GM19455 (cell line): ENCODE measurements around the gene SHOX.
"Not testable (repeated sequence)": the region's sequence is repeated elsewhere in the genome, so short reads cannot be mapped to it uniquely, and the experiment has no call there.

Experiments
- ATAC-seq: cut with Tn5 transposase; IDR thresholded peaks from one replicate; pipeline ENCODE4 v1.9.1; 2021; ENCODE audit not compliant: unreplicated experiment

Gene SHOX

GRCh38 chrX:636981-637659, 6.5 kb downstream of the SHOX start:
- ATAC-seq = no peak

GRCh38 chrX:637660-638481, 7.3 kb downstream of the SHOX start:
- no peak for ATAC-seq

GRCh38 chrX:638482-639131, 8.0 kb downstream of the SHOX start:
- ATAC-seq = no peak

- ATAC-seq = no peak
Measured at GRCh38 chrX:639151-639550, 8.6 kb downstream of the SHOX start.

GRCh38 chrX:640641-641040, 10.1 kb downstream of the SHOX start:
- ATAC-seq = no peak

GRCh38 chrX:641671-642435, 11.3 kb downstream of the SHOX start:
- no peak for ATAC-seq

GRCh38 chrX:642436-643240, 12.0 kb downstream of the SHOX start:
- ATAC-seq = no peak

GRCh38 chrX:643241-643595, 12.6 kb downstream of the SHOX start:
- ATAC-seq = no peak

GRCh38 chrX:643911-644303, 13.3 kb downstream of the SHOX start:
- ATAC-seq = no peak

GRCh38 chrX:644304-645281, 14.0 kb downstream of the SHOX start:
- ATAC-seq = no peak

- ATAC-seq = no peak
Measured at GRCh38 chrX:646228-646495, 15.6 kb downstream of the SHOX start.

GRCh38 chrX:646796-647195, 16.2 kb downstream of the SHOX start:
- ATAC-seq = no peak

GRCh38 chrX:649166-649565, 18.6 kb downstream of the SHOX start:
- ATAC-seq = no peak

- no peak for ATAC-seq
Measured at GRCh38 chrX:650324-650723, 19.7 kb downstream of the SHOX start.

GRCh38 chrX:650811-651210, 20.2 kb downstream of the SHOX start:
- ATAC-seq = no peak

GRCh38 chrX:651922-652321, 21.3 kb downstream of the SHOX start:
- not testable (repeated sequence) for ATAC-seq

- ATAC-seq = no peak
Measured at GRCh38 chrX:652341-652741, 21.8 kb downstream of the SHOX start.

- no peak for ATAC-seq
Measured at GRCh38 chrX:653306-653705, 22.7 kb downstream of the SHOX start.

GRCh38 chrX:661154-661553, 30.6 kb downstream of the SHOX start:
- ATAC-seq = no peak

GRCh38 chrX:662126-662525, 31.5 kb downstream of the SHOX start:
- no peak for ATAC-seq
